NCI-H524 treated with DMSO at 0.1 percent for 48 hours (cell line): ENCODE results near the gene TTLL6.

Experiments
- DNase-seq: peaks from one replicate; lab custom pipeline; 2025; lab: John Stamatoyannopoulos, UW

The TTLL6 gene

GRCh38 chr17:48760411-48760810, 56.6 kb downstream of the TTLL6 start:
- DNase-seq = no peak

- no peak for DNase-seq
Measured at GRCh38 chr17:48759288-48759687, 57.7 kb downstream of the TTLL6 start.

DNA sequence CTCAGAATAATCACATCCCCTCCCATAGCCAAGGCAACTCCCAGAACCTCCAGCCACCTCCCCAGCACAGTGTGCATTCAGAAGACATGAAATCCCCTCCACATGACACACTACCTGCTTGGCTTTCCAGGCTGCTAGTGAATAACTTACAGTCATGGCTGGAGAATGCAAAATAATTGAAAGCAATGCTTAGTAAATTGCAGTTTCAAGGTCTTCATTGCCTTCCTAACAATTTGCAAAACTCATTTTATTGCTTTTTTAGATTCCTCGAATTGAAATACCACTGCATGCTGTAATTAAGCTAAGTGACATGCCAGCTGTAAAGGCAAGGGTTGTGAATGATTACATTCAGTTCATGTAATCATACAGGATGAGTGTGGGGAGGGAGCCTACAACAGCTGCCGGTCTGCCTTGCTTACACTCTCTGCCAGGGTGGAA, 59.5 kb downstream of the TTLL6 start:
- no peak for DNase-seq

GRCh38 chr17:48756830-48757251, 60.2 kb downstream of the TTLL6 start:
- DNase-seq = no peak

DNA sequence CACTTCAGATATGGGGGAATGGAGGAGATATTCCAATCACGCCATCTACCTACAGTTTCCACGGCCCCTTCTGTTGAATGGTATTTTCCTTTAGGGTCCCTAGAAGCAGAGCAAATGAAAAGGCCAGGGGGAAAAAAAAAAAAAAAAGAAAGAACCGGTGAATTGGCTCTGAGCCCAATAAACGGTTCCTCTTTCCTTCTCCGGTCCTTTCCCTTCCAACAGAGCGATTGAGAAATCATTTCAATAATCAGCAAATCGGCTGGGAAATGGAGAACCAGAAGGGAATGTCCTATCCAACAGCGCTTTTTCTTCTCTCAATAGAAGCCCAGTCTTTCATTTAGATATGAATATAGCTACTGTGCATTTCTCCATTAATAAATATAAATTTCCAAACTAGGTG, 61.7 kb downstream of the TTLL6 start:
- no peak for DNase-seq

GRCh38 chr17:48754500-48755261, 62.3 kb downstream of the TTLL6 start:
- DNase-seq = no peak

DNA sequence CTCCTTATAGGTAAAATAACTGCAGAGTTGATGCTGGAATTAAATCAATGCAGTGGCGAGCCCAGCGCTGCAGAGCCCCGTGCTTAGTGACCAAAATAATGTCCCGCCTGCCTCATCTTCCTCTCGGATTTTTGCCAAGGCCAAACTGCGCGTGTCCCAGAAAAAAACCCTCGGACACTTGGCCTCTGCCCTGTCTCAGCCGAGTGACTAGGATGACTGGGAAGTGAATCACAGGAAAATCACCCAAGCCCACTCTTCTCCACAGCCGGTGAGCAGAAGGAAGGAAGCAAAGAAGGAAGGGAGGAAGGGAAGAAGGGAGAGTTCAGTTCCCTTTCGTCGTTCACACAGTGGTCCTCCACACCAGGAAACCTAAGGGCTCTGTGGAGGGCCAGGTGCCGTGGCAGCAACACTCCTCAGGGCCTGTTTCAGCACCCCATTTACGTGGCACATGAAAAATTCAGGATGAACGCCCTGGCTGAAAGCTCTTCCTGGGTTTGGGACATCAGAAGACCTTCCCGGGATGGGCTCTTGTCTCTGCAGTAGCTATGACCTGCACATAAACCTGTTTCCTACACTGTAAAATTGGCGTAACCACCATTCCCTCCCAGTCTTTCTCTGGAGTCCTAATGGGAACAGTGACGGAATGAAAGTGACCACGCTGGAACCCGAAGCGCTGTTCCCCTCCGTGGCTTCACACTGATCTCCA, 63.1 kb downstream of the TTLL6 start:
- no peak for DNase-seq

GRCh38 chr17:48752399-48753288, 64.4 kb downstream of the TTLL6 start:
- DNase-seq = no peak

DNA sequence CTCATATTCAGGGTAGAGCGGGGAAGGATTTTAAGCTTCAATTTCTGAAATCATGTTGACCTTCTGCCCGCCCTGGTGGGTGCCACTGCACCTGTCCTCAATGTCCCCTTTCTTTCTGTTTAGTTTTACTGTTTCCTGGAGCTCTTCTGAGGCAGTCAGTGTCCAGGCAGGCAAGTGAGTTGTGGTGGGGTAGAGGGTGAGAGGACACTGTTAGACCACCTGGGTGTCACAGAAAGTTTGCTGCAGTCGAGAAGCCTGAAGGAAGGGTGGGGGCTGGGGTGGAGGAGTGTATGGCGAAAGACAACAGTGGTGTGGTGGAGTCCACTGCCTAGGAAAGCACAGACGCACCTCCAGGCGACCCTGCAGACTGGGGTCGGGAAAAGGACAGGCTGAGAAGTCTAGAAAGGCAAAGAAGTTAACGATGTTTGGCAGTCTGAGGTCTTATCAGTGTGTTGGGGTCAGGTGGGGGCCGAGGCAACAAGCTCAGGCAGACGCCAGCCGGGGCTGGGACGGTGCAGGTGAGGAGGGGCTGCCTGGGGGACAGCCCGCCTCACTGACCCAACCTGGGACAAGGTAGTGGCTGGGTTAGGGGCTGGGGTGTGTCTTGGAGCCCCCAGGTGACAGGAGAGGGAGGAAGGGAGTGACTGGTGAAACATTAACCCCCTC, 65.2 kb downstream of the TTLL6 start:
- DNase-seq = no peak

DNA sequence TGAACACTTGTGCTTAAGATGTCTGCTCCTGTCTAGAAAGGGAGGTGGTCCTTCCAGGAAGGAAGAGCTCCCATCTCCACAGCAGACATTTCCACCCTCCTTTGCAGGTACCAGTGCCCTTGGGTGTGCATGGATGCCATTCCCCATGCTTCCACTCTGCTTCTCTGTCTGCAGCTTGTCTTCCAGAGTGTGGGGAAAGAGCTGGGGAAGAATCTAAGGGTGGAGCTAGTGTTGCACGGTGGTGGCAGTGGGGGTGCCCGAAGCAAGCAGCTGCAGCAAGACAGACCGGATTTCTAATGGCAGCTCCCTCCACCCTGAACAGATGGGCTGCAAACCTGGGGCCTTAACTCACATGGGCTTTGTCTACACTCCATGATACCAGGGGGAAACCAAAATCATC, 65.9 kb downstream of the TTLL6 start:
- no peak for DNase-seq

DNA sequence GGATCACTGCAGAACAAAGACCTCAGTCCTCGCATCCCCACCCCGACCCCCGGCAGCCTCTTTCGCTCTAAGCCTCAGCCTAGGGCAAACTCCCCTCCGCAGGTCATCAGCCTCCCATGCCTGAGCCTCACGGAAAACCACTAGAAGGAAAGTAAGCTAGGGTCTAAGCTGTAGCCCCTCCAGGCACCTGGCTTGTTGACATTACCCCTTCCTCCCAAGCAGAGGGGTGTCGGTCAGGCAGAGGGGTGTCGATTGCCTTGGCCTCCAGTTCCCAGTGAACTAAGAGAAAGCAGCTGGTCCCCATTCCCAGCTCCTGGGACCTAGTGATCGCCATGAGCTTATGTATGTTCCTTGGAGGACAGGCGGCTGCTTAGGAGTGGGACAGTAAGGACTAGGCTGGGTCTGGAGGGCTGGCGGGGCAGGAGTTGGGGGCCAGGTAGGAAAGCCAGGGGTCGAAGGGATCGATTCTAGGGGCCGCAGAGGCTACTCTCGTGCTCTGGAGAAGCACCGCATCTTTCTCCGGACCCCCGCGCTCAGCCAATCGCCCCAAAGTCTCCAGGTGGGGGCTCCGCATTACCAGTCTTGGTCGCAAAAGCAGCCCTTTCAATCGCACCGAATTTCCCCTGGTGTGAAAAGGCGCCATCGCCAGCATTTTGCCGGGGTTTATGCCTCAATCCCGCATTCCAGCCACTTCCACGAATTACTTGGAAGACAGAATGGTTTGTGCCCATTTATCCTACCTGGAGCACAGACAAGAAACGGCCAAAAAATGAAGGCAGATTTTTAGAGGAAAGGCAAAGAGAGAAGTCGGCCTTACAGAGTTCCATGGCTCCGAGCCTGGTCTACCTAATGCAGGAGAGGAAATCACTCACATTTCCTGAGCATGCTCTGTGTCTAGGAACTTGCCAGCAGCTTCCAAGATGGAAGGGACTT, 67.1 kb downstream of the TTLL6 start:
- no peak for DNase-seq

GRCh38 chr17:48748718-48749566, 68.1 kb downstream of the TTLL6 start:
- no peak for DNase-seq

DNA sequence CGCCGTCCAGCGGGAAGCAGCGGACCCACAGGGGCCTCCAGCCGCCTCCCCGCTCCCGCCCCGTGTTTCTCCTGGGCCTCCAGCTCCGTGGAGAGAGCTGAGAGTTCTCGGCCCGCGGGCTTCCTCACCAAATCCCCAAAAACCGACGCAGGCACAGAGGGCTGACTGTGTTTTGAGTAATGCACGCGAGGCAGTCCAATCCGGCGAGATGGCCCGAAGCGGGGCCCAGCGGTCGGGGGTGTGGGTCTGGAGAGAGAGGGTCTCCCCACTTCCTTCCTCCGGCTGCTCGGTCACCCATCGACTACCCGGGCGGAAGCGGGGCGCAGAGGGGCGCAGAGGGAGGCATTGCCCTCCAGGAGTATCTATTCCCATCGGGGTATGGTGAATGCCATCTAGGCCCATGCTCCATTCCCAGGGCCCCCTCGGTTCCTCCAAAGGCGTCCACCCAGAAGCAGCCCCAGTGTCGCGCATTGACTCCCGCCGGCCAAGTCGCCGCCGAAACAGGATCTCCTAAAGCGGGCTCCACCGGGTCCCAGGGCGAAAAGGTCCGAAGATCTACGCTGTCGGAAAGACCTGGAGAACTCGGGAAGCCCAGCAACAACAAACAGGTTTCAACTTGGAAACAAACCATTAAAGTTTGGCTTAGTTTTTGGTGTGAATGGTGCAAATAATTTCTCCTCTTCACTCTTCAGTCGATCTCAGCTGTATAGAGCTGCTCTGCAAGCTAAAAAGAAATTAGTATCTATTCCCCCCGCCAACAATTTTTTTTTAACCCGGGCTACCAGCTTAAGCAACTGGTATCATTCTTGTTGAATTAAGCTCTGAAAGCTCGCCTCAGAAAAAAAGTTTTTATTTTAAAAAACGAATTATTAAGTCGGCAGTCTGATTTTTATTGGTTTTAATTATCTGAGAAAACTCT, 69.3 kb downstream of the TTLL6 start:
- DNase-seq = no peak

DNA sequence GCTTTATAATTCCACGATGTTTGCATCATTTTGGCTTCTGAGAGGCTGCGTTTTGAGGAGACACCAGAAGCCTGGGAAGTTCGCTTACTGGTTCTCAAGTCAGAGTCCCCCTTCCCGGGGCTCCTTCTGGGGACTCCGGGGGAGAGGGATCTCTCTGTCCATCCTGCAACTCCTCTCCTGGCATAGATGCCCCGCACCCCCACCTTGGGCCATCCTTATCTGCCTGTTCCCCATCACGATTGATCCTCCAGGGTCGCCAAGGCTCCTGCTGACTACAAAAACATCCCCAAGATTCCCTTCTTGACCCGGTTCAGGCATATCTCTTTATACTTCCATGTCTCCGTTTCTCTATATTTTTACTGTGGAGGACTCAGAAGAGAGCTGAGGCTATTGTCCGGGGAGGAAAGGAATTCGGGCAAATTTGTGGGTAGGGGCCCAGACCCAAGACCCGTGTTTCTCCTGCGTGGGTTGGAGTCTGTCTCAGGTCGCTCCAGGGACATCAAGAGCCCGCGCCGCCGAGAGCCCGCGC, 70.0 kb downstream of the TTLL6 start:
- no peak for DNase-seq

- DNase-seq = no peak
Measured at GRCh38 chr17:48745381-48746275, 71.4 kb downstream of the TTLL6 start.

DNA sequence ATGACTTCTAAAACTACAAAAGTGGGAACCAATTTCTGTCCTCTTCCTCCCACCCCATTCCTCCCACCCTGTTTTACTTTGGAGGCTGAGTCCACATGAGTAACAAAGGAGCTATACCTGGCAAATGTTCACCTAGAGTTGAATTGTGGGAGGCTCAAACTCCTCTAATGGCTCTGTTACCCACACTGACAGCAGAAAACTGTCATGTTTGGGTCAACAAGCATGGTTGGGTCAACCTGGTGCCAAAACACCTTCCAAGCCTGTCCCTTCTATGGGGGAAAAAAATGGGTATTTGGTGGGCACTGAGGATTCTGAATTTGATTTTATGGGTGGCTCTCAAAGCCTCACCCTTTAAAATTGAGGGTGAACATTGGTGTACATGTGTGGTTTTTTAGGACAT, 76.5 kb downstream of the TTLL6 start:
- DNase-seq = no peak

DNA sequence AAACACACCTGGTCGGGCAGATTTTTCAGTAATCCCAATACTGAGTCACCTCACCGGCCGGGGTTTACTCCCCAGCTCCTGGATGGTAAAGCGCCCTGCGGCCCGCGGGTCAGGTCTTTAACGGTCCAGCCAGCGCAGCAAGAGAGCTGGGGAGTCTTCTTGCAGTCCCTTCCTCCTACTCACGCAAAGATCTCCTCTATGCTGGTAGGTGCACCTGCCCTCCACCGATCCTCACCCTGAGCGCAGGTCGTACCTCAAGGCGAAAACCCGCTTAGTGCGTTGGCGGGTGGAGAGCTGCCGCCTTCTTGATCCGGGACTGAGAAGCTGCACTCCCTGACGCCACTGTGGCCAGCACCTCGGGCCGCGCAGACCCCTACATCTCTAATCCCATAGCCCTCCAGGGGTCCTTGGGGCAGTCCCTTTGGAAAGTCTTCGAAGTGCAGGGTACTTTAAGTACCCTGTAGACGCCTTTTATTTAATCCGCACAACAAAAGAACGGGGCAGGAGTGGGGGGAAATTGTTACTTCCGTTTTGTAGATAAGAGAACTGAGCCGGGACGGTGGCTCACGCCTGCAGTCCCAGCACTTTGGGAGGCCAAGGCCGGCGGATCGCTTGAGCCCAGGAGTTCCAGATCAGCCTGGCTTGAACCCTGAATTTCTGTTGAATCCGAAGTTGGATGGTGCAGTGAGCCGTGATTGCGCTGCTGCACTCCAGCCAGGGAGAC, 78.1 kb downstream of the TTLL6 start:
- no peak for DNase-seq
